Loucy (cell line): ENCODE results near the gene TOX2.

Experiments
- H2AFZ ChIP-seq: fragments of 200-600 bp; sonication (generic); 2 replicates; pipeline ENCODE4 v1.6.0; 2016; ENCODE audit warnings: antibody characterized with exemption, mild to moderate bottlenecking, low read length, moderate library complexity
- H3F3A ChIP-seq: fragments of 200-600 bp; 2 replicates; pipeline ENCODE4 v1.6.0; 2016; ENCODE audit warnings: antibody characterized with exemption, low read depth, mild to moderate bottlenecking
- H3K27me3 ChIP-seq: fragments of 200-600 bp; sonication (generic); 2 replicates; pipeline ENCODE4 v1.6.1; 2014; ENCODE audit warnings: low read length, mild to moderate bottlenecking; ENCODE audit not compliant: insufficient read depth, poor library complexity, severe bottlenecking
- H3K36me3 ChIP-seq: fragments of 200-600 bp; sonication (generic); 2 replicates; pipeline ENCODE4 v1.6.1; 2016; ENCODE audit warnings: low read length; ENCODE audit not compliant: insufficient read depth
- H3K4me1 ChIP-seq: fragments of 200-600 bp; sonication (generic); 2 replicates; pipeline ENCODE4 v1.5.1; 2014; ENCODE audit warnings: low read length, mild to moderate bottlenecking; ENCODE audit not compliant: insufficient read depth, poor library complexity, severe bottlenecking
- H3K4me2 ChIP-seq: fragments of 200-600 bp; sonication (generic); 2 replicates; pipeline ENCODE4 v1.6.0; 2014; ENCODE audit warnings: antibody characterized with exemption, low read length, low read depth, mild to moderate bottlenecking; ENCODE audit not compliant: poor library complexity, severe bottlenecking
- H3K4me3 ChIP-seq: fragments of 200-600 bp; sonication (generic); 2 replicates; pipeline ENCODE4 v1.5.1; 2014; ENCODE audit warnings: low read length, mild to moderate bottlenecking, mixed read lengths; ENCODE audit not compliant: poor library complexity, severe bottlenecking
- H3K79me2 ChIP-seq: fragments of 200-600 bp; sonication (generic); 2 replicates; pipeline ENCODE4 v1.6.1; 2014; ENCODE audit warnings: low read length; ENCODE audit not compliant: insufficient read depth
- H3K9ac ChIP-seq: fragments of 200-600 bp; sonication (generic); 2 replicates; pipeline ENCODE4 v1.6.0; 2014; ENCODE audit warnings: mild to moderate bottlenecking, low read depth, low read length, moderate library complexity; ENCODE audit not compliant: poor library complexity, severe bottlenecking
- H3K9me2 ChIP-seq: fragments of 200-600 bp; sonication (generic); replicated peaks from 2 replicates; pipeline ENCODE4 v1.6.1; 2016; ENCODE audit warnings: low read depth, low read length, mixed read lengths
- H3K9me3 ChIP-seq: fragments of 200-600 bp; sonication (generic); 2 replicates; pipeline ENCODE4 v1.6.1; 2014; ENCODE audit warnings: mild to moderate bottlenecking, antibody characterized with exemption, low read length, low read depth; ENCODE audit not compliant: insufficient read depth
- H4K20me1 ChIP-seq: fragments of 200-600 bp; sonication (generic); 2 replicates; pipeline ENCODE4 v1.6.0; 2014; ENCODE audit warnings: antibody characterized with exemption, low read length, mild to moderate bottlenecking; ENCODE audit not compliant: insufficient read depth, poor library complexity, severe bottlenecking
- CTCF ChIP-seq: fragments of 200-600 bp; sonication (generic); conservative IDR thresholded peaks from 2 replicates; pipeline ENCODE4 v1.5.1; 2014; ENCODE audit warnings: mild to moderate bottlenecking, antibody characterized with exemption, low read length
- EZH2phosphoT487 ChIP-seq: fragments of 200-600 bp; IDR thresholded peaks from 2 replicates; pipeline ENCODE4 v1.6.1; 2018; ENCODE audit warnings: antibody characterized with exemption, mild to moderate bottlenecking, moderate library complexity, borderline replicate concordance

Gene TOX2

GRCh38 chr20:43992885-43993284 is 78.2 kb downstream of the TOX2 start:
- TF ChIP-seq EZH2phosphoT487 (no peak), CTCF (no peak)
- H3K79me2 ChIP-seq, result no peaks in the 10 kb centered on the region

GRCh38 chr20:43993560-43993959 is 78.9 kb downstream of the TOX2 start:
- no peaks in the 10 kb centered on the region for H3K9me3 ChIP-seq
- H3K36me3 ChIP-seq, result no peaks in the 10 kb centered on the region
- H3K27me3 ChIP-seq, result no peaks in the 10 kb centered on the region
- no peaks in the 10 kb centered on the region for H4K20me1 ChIP-seq
- TF ChIP-seq CTCF, result no peak
- TF ChIP-seq EZH2phosphoT487, result no peak
- H3K4me2 ChIP-seq, result no peak overlapping the region
- no peak overlapping the region for H3K4me3 ChIP-seq
- H3F3A ChIP-seq, result no peaks in the 10 kb centered on the region
- no peak overlapping the region for H3K9ac ChIP-seq
- peaks cover under 1% of the 10 kb centered on the region for H3K4me1 ChIP-seq
- H3K79me2 ChIP-seq, result no peaks in the 10 kb centered on the region
- H3K9me2 ChIP-seq, result no peaks in the 10 kb centered on the region
- no peak overlapping the region for H2AFZ ChIP-seq

More at GRCh38 chr20:43992885-43993284, 78.2 kb downstream of the TOX2 start:
- Histone ChIP-seq H3K4me2 (no peak overlapping the region), H3K9me2 (no peaks in the 10 kb centered on the region), H3K27me3 (no peaks in the 10 kb centered on the region), H3K4me3 (no peak overlapping the region), H3F3A (no peaks in the 10 kb centered on the region), H4K20me1 (no peaks in the 10 kb centered on the region), H3K36me3 (no peaks in the 10 kb centered on the region), H3K9me3 (no peaks in the 10 kb centered on the region), H3K9ac (no peak overlapping the region), H3K4me1 (peaks cover 5% of the 10 kb centered on the region), H2AFZ (no peak overlapping the region)

GRCh38 chr20:43994486-43995100 is 79.9 kb downstream of the TOX2 start:
- Histone ChIP-seq H3K9ac (no peak overlapping the region), H3K9me2 (no peaks in the 10 kb centered on the region), H3K79me2 (no peaks in the 10 kb centered on the region), H3K4me1 (no peaks in the 10 kb centered on the region), H2AFZ (no peak overlapping the region), H3K4me3 (no peak overlapping the region), H3K27me3 (no peaks in the 10 kb centered on the region), H3F3A (no peaks in the 10 kb centered on the region), H3K9me3 (no peaks in the 10 kb centered on the region), H3K4me2 (no peak overlapping the region), H3K36me3 (no peaks in the 10 kb centered on the region), H4K20me1 (no peaks in the 10 kb centered on the region)
- TF ChIP-seq CTCF (no peak), EZH2phosphoT487 (no peak)
